Tibial nerve (tissue), 4 donors: Measurements from ENCODE around the gene CTNNA2.

ENCODE experiments used
- CTCF ChIP-seq, 5 experiments: fragments of 200-600 bp in 3 of 5; fragments of 450-650 bp in 2 of 5; sonication (generic) in 3 of 5; IDR thresholded peaks; one replicate each; pipeline ENCODE4 v1.5.1; 2016 to 2019; ENCODE audit warnings: antibody characterized with exemption in 5 of 5, mild to moderate bottlenecking in 3 of 5, moderate library complexity in 2 of 5
- EP300 ChIP-seq, 2 donors: sonication (generic); formaldehyde crosslinking; IDR thresholded peaks; one replicate each; pipeline ENCODE4 v1.6.1; 2017; ENCODE audit warnings: antibody characterized with exemption in 2 of 2, mild to moderate bottlenecking in 1 of 2
- POLR2A ChIP-seq, 2 donors: fragments of 450-650 bp; IDR thresholded peaks; one replicate each; pipeline ENCODE4 v1.6.1; 2017; ENCODE audit warnings: antibody characterized with exemption in 2 of 2, mild to moderate bottlenecking in 2 of 2, moderate library complexity in 2 of 2

DNA sequence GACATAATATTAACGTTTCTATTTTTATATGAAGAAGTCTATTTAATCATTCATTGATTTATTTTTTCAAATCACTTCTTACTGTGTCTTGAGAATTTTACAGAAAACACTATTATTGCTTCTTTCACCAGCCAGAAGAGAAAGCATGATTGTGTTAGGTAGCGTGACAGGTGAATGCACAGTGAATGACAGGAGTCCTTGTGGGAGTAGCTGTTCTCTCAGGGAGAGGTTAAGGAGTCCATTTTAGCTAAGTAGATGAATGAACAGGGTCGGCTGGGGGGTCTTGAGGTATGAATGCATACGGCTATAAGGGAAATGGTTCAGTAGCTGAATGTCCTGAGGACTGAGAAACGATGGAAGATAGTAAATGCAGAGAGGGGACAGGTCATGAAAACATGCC, 56.2 kb downstream of the CTNNA2 start:
- TF ChIP-seq CTCF (IDR thresholded peaks at IDR 0.05) (no peak), EP300 (IDR thresholded peaks at IDR 0.05) (no peak), POLR2A (IDR thresholded peaks at IDR 0.05) (no peak)
